Measurements from ENCODE around the gene NMBR. TPM values are rescaled to one million over a fixed set of nuclear protein-coding genes. Genes with fewer than 3 reads are reported as not detected.
"Not testable (repeated sequence)": the region's sequence is repeated elsewhere in the genome, so short reads cannot be mapped to it uniquely, and the experiment has no call there.

NMBR gene
- total RNA-seq, 1 donor from 2014 or later, result not detected

- no peaks in the 10 kb centered on the region for H3K27me3 ChIP-seq (ENCODE audit: control insufficient read depth in 3 of 3, insufficient read depth in 3 of 3, low read length in 3 of 3)
- no peak overlapping the region for H3K27ac ChIP-seq (ENCODE audit: low read depth, low read length)
- no peaks in the 10 kb centered on the region for H3K36me3 ChIP-seq (ENCODE audit: control insufficient read depth in 3 of 3, insufficient read depth in 3 of 3, low read length in 3 of 3)
- no peaks in the 10 kb centered on the region for H3K9me3 ChIP-seq (ENCODE audit: control insufficient read depth in 3 of 3, low read length in 3 of 3)
- H3K9ac ChIP-seq (ENCODE audit: low read depth in 1 of 3, low read length in 3 of 3), result no peak overlapping the region
- no peak overlapping the region for H3K4me3 ChIP-seq (ENCODE audit: low read length in 3 of 3)
- no peaks in the 10 kb centered on the region for H3K4me1 ChIP-seq (ENCODE audit: control insufficient read depth in 3 of 3, insufficient read depth in 3 of 3, low read length in 3 of 3)
Observed at GRCh38 chr6:142074516-142074915, 72.4 kb downstream of the NMBR start.

- no peak overlapping the region for H3K4me3 ChIP-seq (ENCODE audit: low read length in 3 of 3)
- no peaks in the 10 kb centered on the region for H3K4me1 ChIP-seq (ENCODE audit: control insufficient read depth in 3 of 3, insufficient read depth in 3 of 3, low read length in 3 of 3)
- H3K27me3 ChIP-seq (ENCODE audit: control insufficient read depth in 3 of 3, insufficient read depth in 3 of 3, low read length in 3 of 3), result no peaks in the 10 kb centered on the region
- H3K36me3 ChIP-seq (ENCODE audit: control insufficient read depth in 3 of 3, insufficient read depth in 3 of 3, low read length in 3 of 3), result no peaks in the 10 kb centered on the region
- no peak overlapping the region for H3K27ac ChIP-seq (ENCODE audit: low read depth, low read length)
- no peak overlapping the region for H3K9ac ChIP-seq (ENCODE audit: low read depth in 1 of 3, low read length in 3 of 3)
- no peaks in the 10 kb centered on the region for H3K9me3 ChIP-seq (ENCODE audit: control insufficient read depth in 3 of 3, low read length in 3 of 3)
Observed at GRCh38 chr6:142071981-142072380, 74.9 kb downstream of the NMBR start.

- no peaks in the 10 kb centered on the region for H3K36me3 ChIP-seq (ENCODE audit: control insufficient read depth in 3 of 3, insufficient read depth in 3 of 3, low read length in 3 of 3)
- no peaks in the 10 kb centered on the region for H3K4me1 ChIP-seq (ENCODE audit: control insufficient read depth in 3 of 3, insufficient read depth in 3 of 3, low read length in 3 of 3)
- no peak overlapping the region for H3K27ac ChIP-seq (ENCODE audit: low read depth, low read length)
- H3K27me3 ChIP-seq (ENCODE audit: control insufficient read depth in 3 of 3, insufficient read depth in 3 of 3, low read length in 3 of 3), result no peaks in the 10 kb centered on the region
- H3K9me3 ChIP-seq (ENCODE audit: control insufficient read depth in 3 of 3, low read length in 3 of 3), result no peaks in the 10 kb centered on the region
- H3K9ac ChIP-seq (ENCODE audit: low read depth in 1 of 3, low read length in 3 of 3), result no peak overlapping the region
- no peak overlapping the region for H3K4me3 ChIP-seq (ENCODE audit: low read length in 3 of 3)
Observed at GRCh38 chr6:142068416-142068815, 78.5 kb downstream of the NMBR start.

GRCh38 chr6:142062861-142063260, 84.1 kb downstream of the NMBR start:
- not testable (repeated sequence) for H3K9ac ChIP-seq (ENCODE audit: low read depth in 1 of 3, low read length in 3 of 3); H3K27ac ChIP-seq (ENCODE audit: low read depth, low read length); H3K27me3 ChIP-seq (ENCODE audit: control insufficient read depth in 3 of 3, insufficient read depth in 3 of 3, low read length in 3 of 3); H3K4me1 ChIP-seq (ENCODE audit: control insufficient read depth in 3 of 3, insufficient read depth in 3 of 3, low read length in 3 of 3); H3K4me3 ChIP-seq (ENCODE audit: low read length in 3 of 3); H3K36me3 ChIP-seq (ENCODE audit: control insufficient read depth in 3 of 3, insufficient read depth in 3 of 3, low read length in 3 of 3); H3K9me3 ChIP-seq (ENCODE audit: control insufficient read depth in 3 of 3, low read length in 3 of 3)

- no peaks in the 10 kb centered on the region for H3K27me3 ChIP-seq (ENCODE audit: control insufficient read depth in 3 of 3, insufficient read depth in 3 of 3, low read length in 3 of 3)
- H3K4me1 ChIP-seq (ENCODE audit: control insufficient read depth in 3 of 3, insufficient read depth in 3 of 3, low read length in 3 of 3), result no peaks in the 10 kb centered on the region
- no peak overlapping the region for H3K27ac ChIP-seq (ENCODE audit: low read depth, low read length)
- no peak overlapping the region for H3K9ac ChIP-seq (ENCODE audit: low read depth in 1 of 3, low read length in 3 of 3)
- H3K4me3 ChIP-seq (ENCODE audit: low read length in 3 of 3), result no peak overlapping the region
- H3K36me3 ChIP-seq (ENCODE audit: control insufficient read depth in 3 of 3, insufficient read depth in 3 of 3, low read length in 3 of 3), result no peaks in the 10 kb centered on the region
- no peaks in the 10 kb centered on the region for H3K9me3 ChIP-seq (ENCODE audit: control insufficient read depth in 3 of 3, low read length in 3 of 3)
Observed at GRCh38 chr6:142058551-142059290, 88.2 kb downstream of the NMBR start.

GRCh38 chr6:142055219-142055618, 91.7 kb downstream of the NMBR start:
- Histone ChIP-seq H3K4me3 (ENCODE audit: low read length in 3 of 3) (no peak overlapping the region), H3K36me3 (ENCODE audit: control insufficient read depth in 3 of 3, insufficient read depth in 3 of 3, low read length in 3 of 3) (no peaks in the 10 kb centered on the region), H3K27me3 (ENCODE audit: control insufficient read depth in 3 of 3, insufficient read depth in 3 of 3, low read length in 3 of 3) (no peaks in the 10 kb centered on the region), H3K4me1 (ENCODE audit: control insufficient read depth in 3 of 3, insufficient read depth in 3 of 3, low read length in 3 of 3) (no peaks in the 10 kb centered on the region), H3K27ac (ENCODE audit: low read depth, low read length) (no peak overlapping the region), H3K9me3 (ENCODE audit: control insufficient read depth in 3 of 3, low read length in 3 of 3) (no peaks in the 10 kb centered on the region), H3K9ac (ENCODE audit: low read depth in 1 of 3, low read length in 3 of 3) (no peak overlapping the region)

- Histone ChIP-seq H3K36me3 (ENCODE audit: control insufficient read depth in 3 of 3, insufficient read depth in 3 of 3, low read length in 3 of 3) (no peaks in the 10 kb centered on the region), H3K4me1 (ENCODE audit: control insufficient read depth in 3 of 3, insufficient read depth in 3 of 3, low read length in 3 of 3) (no peaks in the 10 kb centered on the region), H3K9me3 (ENCODE audit: control insufficient read depth in 3 of 3, low read length in 3 of 3) (no peaks in the 10 kb centered on the region), H3K27me3 (ENCODE audit: control insufficient read depth in 3 of 3, insufficient read depth in 3 of 3, low read length in 3 of 3) (no peaks in the 10 kb centered on the region), H3K4me3 (ENCODE audit: low read length in 3 of 3) (no peak overlapping the region), H3K27ac (ENCODE audit: low read depth, low read length) (no peak overlapping the region), H3K9ac (ENCODE audit: low read depth in 1 of 3, low read length in 3 of 3) (no peak overlapping the region)
Observed at GRCh38 chr6:142051404-142051803, 95.5 kb downstream of the NMBR start.

- H3K9ac ChIP-seq (ENCODE audit: low read depth in 1 of 3, low read length in 3 of 3), result no peak overlapping the region
- H3K36me3 ChIP-seq (ENCODE audit: control insufficient read depth in 3 of 3, insufficient read depth in 3 of 3, low read length in 3 of 3), result no peaks in the 10 kb centered on the region
- no peaks in the 10 kb centered on the region for H3K4me1 ChIP-seq (ENCODE audit: control insufficient read depth in 3 of 3, insufficient read depth in 3 of 3, low read length in 3 of 3)
- H3K27me3 ChIP-seq (ENCODE audit: control insufficient read depth in 3 of 3, insufficient read depth in 3 of 3, low read length in 3 of 3), result no peaks in the 10 kb centered on the region
- H3K9me3 ChIP-seq (ENCODE audit: control insufficient read depth in 3 of 3, low read length in 3 of 3), result no peaks in the 10 kb centered on the region
- H3K4me3 ChIP-seq (ENCODE audit: low read length in 3 of 3), result no peak overlapping the region
- no peak overlapping the region for H3K27ac ChIP-seq (ENCODE audit: low read depth, low read length)
Observed at GRCh38 chr6:142048593-142048980, 98.3 kb downstream of the NMBR start.

- no peaks in the 10 kb centered on the region for H3K9me3 ChIP-seq (ENCODE audit: control insufficient read depth in 3 of 3, low read length in 3 of 3)
- H3K27me3 ChIP-seq (ENCODE audit: control insufficient read depth in 3 of 3, insufficient read depth in 3 of 3, low read length in 3 of 3), result no peaks in the 10 kb centered on the region
- H3K36me3 ChIP-seq (ENCODE audit: control insufficient read depth in 3 of 3, insufficient read depth in 3 of 3, low read length in 3 of 3), result no peaks in the 10 kb centered on the region
- no peak overlapping the region for H3K9ac ChIP-seq (ENCODE audit: low read depth in 1 of 3, low read length in 3 of 3)
- no peak overlapping the region for H3K4me3 ChIP-seq (ENCODE audit: low read length in 3 of 3)
- H3K27ac ChIP-seq (ENCODE audit: low read depth, low read length), result no peak overlapping the region
- H3K4me1 ChIP-seq (ENCODE audit: control insufficient read depth in 3 of 3, insufficient read depth in 3 of 3, low read length in 3 of 3), result no peaks in the 10 kb centered on the region
Observed at GRCh38 chr6:142047934-142048592, 98.9 kb downstream of the NMBR start.

- Histone ChIP-seq H3K9me3 (ENCODE audit: control insufficient read depth in 3 of 3, low read length in 3 of 3) (no peaks in the 10 kb centered on the region), H3K36me3 (ENCODE audit: control insufficient read depth in 3 of 3, insufficient read depth in 3 of 3, low read length in 3 of 3) (no peaks in the 10 kb centered on the region), H3K4me3 (ENCODE audit: low read length in 3 of 3) (no peak overlapping the region), H3K27ac (ENCODE audit: low read depth, low read length) (no peak overlapping the region), H3K4me1 (ENCODE audit: control insufficient read depth in 3 of 3, insufficient read depth in 3 of 3, low read length in 3 of 3) (no peaks in the 10 kb centered on the region), H3K27me3 (ENCODE audit: control insufficient read depth in 3 of 3, insufficient read depth in 3 of 3, low read length in 3 of 3) (no peaks in the 10 kb centered on the region), H3K9ac (ENCODE audit: low read depth in 1 of 3, low read length in 3 of 3) (no peak overlapping the region)
Observed at GRCh38 chr6:142045380-142046278, 101.3 kb downstream of the NMBR start.

All from skeletal muscle tissue (tissue), 4 donors.